ENCODE results near the gene MAP2K6. TPM values are rescaled to one million over a fixed set of nuclear protein-coding genes. Genes with fewer than 3 reads are reported as not detected.
A peak's percentile ranks its signal among the peaks of the same experiment; 100 is the strongest.

MAP2K6 gene
- total and polyA plus RNA-seq, 4 experiments from 2014 or later, result 14.5 to 21.3 (median 17.4) TPM

- CTCF ChIA-PET (ENCODE audit: partially characterized antibody), result interaction anchor here (0.6 to 1.3 kb wide), 2 partner anchors 17 to 28 kb away, joined by 3 read pairs; no protein-coding TSS in a partner anchor
Measured at GRCh38 chr17:69495787-69496186, 81.3 kb downstream of the MAP2K6 start.

GRCh38 chr17:69497161-69497560 lies 82.7 kb downstream of the MAP2K6 start:
- Mint-ChIP-seq H3K36me3 (no peaks in the 10 kb centered on the region), H3K9me3 (no peaks in the 10 kb centered on the region), H3K4me1 (peaks cover 12 to 41% (median 20%) of the 10 kb centered on the region in 4 donors), H3K27ac (no peak overlapping the region), H3K4me3 (no peak overlapping the region), H3K27me3 (no peaks in the 10 kb centered on the region)
- H3K4me1 ChIP-seq (ENCODE audit: insufficient read depth, low read length), result no peaks in the 10 kb centered on the region
- H3K9me3 ChIP-seq (ENCODE audit: control insufficient read depth in 1 of 2, low read length in 2 of 2), result no peaks in the 10 kb centered on the region
- no peak overlapping the region for H3K27ac ChIP-seq (ENCODE audit: low read depth, low read length)
- ChIA-PET CTCF (ENCODE audit: partially characterized antibody) (interaction anchor here (0.6 kb wide), 1 partner anchor 26 kb away, joined by 3 read pairs; no protein-coding TSS in a partner anchor), POLR2A (ENCODE audit: partially characterized antibody) (no interaction called here)
- no peak for DNase-seq
- H3K4me3 ChIP-seq (ENCODE audit: low read length in 2 of 2), result no peak overlapping the region
- no peaks in the 10 kb centered on the region for H3K36me3 ChIP-seq (ENCODE audit: insufficient read depth, low read length)
- intact Hi-C loops (cut with micrococcal nuclease), result no loop called here
- no peaks in the 10 kb centered on the region for H3K27me3 ChIP-seq (ENCODE audit: insufficient read depth, low read length)

More at GRCh38 chr17:69495787-69496186, 81.3 kb downstream of the MAP2K6 start:
- H3K27ac ChIP-seq (ENCODE audit: low read depth, low read length), result no peak overlapping the region
- no peak overlapping the region for H3K4me3 Mint-ChIP-seq
- H3K4me1 ChIP-seq (ENCODE audit: insufficient read depth, low read length), result no peaks in the 10 kb centered on the region
- intact Hi-C loops (cut with micrococcal nuclease), result no loop called here
- peaks cover 11 to 37% (median 22%) of the 10 kb centered on the region in 4 donors for H3K4me1 Mint-ChIP-seq
- DNase-seq, result no peak
- POLR2A ChIA-PET (ENCODE audit: partially characterized antibody), result no interaction called here
- H3K4me3 ChIP-seq (ENCODE audit: low read length in 2 of 2), result no peak overlapping the region
- H3K36me3 ChIP-seq (ENCODE audit: insufficient read depth, low read length), result no peaks in the 10 kb centered on the region
- no peaks in the 10 kb centered on the region for H3K27me3 ChIP-seq (ENCODE audit: insufficient read depth, low read length)
- H3K27me3 Mint-ChIP-seq, result no peaks in the 10 kb centered on the region
- H3K36me3 Mint-ChIP-seq, result no peaks in the 10 kb centered on the region
- H3K27ac Mint-ChIP-seq, result no peak overlapping the region
- H3K9me3 ChIP-seq (ENCODE audit: control insufficient read depth in 1 of 2, low read length in 2 of 2), result no peaks in the 10 kb centered on the region
- H3K9me3 Mint-ChIP-seq, result no peaks in the 10 kb centered on the region

- Histone ChIP-seq H3K36me3 (ENCODE audit: insufficient read depth, low read length) (no peaks in the 10 kb centered on the region), H3K9me3 (ENCODE audit: control insufficient read depth in 1 of 2, low read length in 2 of 2) (no peaks in the 10 kb centered on the region), H3K4me1 (ENCODE audit: insufficient read depth, low read length) (no peaks in the 10 kb centered on the region), H3K4me3 (ENCODE audit: low read length in 2 of 2) (no peak overlapping the region), H3K27ac (ENCODE audit: low read depth, low read length) (no peak overlapping the region), H3K27me3 (ENCODE audit: insufficient read depth, low read length) (no peaks in the 10 kb centered on the region)
- POLR2A ChIA-PET (ENCODE audit: partially characterized antibody), result no interaction called here
- DNase-seq, result no peak
- Mint-ChIP-seq H3K9me3 (no peaks in the 10 kb centered on the region), H3K4me3 (no peak overlapping the region), H3K4me1 (peaks cover 18 to 46% (median 22%) of the 10 kb centered on the region in 4 donors), H3K27ac (peak overlapping the region in 1 of 7 donors; percentile 58), H3K27me3 (no peaks in the 10 kb centered on the region), H3K36me3 (peaks cover 0 to 1% of the 10 kb centered on the region in 2 donors)
- intact Hi-C loops (cut with micrococcal nuclease), result no loop called here
- CTCF ChIA-PET (ENCODE audit: partially characterized antibody), result interaction anchor here (1.1 kb wide), 2 partner anchors 23 to 88 kb away, joined by 3 to 4 read pairs; no protein-coding TSS in a partner anchor
Measured at GRCh38 chr17:69499318-69499717, 84.8 kb downstream of the MAP2K6 start.

DNA sequence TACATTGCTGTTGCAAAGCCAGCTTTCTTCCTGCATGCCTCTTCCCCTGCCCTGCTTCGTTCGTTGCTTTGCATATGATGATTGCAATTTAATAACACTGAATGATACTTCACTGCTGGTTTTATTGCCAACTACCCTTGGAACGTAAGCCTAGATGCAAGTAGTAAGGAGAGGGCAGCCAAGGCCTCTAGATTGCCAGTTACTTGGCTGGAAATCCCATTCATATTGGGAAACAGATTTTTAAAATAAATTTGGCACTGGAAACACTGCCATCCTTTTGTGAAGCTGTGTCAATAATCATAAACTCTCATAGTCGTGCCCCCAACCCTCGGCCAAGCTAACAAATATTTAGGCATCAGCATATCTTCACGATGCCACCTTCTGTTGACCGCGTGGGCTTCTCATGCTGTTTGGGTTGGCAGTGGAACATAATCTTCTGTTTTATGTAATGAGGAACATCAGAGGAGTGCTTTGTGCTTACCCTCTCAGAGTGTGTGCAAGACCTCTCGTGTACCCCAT lies 86.5 kb downstream of the MAP2K6 start:
- no peaks in the 10 kb centered on the region for H3K27me3 ChIP-seq (ENCODE audit: insufficient read depth, low read length)
- Mint-ChIP-seq H3K27me3 (no peaks in the 10 kb centered on the region), H3K4me3 (no peak overlapping the region), H3K9me3 (no peaks in the 10 kb centered on the region), H3K36me3 (peaks cover 6 to 7% of the 10 kb centered on the region in 2 donors), H3K27ac (peak overlapping the region in 1 of 7 donors; percentile 9), H3K4me1 (peaks cover 18 to 46% (median 24%) of the 10 kb centered on the region in 4 donors)
- no peaks in the 10 kb centered on the region for H3K4me1 ChIP-seq (ENCODE audit: insufficient read depth, low read length)
- ChIA-PET POLR2A (ENCODE audit: partially characterized antibody) (no interaction called here), CTCF (ENCODE audit: partially characterized antibody) (no interaction called here)
- intact Hi-C loops (cut with micrococcal nuclease), result no loop called here
- H3K27ac ChIP-seq (ENCODE audit: low read depth, low read length), result no peak overlapping the region
- H3K4me3 ChIP-seq (ENCODE audit: low read length in 2 of 2), result no peak overlapping the region
- no peaks in the 10 kb centered on the region for H3K36me3 ChIP-seq (ENCODE audit: insufficient read depth, low read length)
- no peaks in the 10 kb centered on the region for H3K9me3 ChIP-seq (ENCODE audit: control insufficient read depth in 1 of 2, low read length in 2 of 2)
- no peak for DNase-seq

- Histone ChIP-seq H3K36me3 (ENCODE audit: insufficient read depth, low read length) (no peaks in the 10 kb centered on the region), H3K27ac (ENCODE audit: low read depth, low read length) (no peak overlapping the region), H3K4me1 (ENCODE audit: insufficient read depth, low read length) (no peaks in the 10 kb centered on the region), H3K9me3 (ENCODE audit: control insufficient read depth in 1 of 2, low read length in 2 of 2) (no peaks in the 10 kb centered on the region), H3K27me3 (ENCODE audit: insufficient read depth, low read length) (no peaks in the 10 kb centered on the region), H3K4me3 (ENCODE audit: low read length in 2 of 2) (no peak overlapping the region)
- Mint-ChIP-seq H3K27ac (peak overlapping the region in 2 of 7 donors; percentile 46 to 48), H3K4me3 (no peak overlapping the region), H3K4me1 (peaks cover 13 to 45% (median 20%) of the 10 kb centered on the region in 4 donors), H3K27me3 (no peaks in the 10 kb centered on the region), H3K9me3 (no peaks in the 10 kb centered on the region), H3K36me3 (peaks cover 12 to 13% of the 10 kb centered on the region in 2 donors)
- no peak for DNase-seq
- CTCF ChIA-PET (ENCODE audit: partially characterized antibody), result no interaction called here
- POLR2A ChIA-PET (ENCODE audit: partially characterized antibody), result no interaction called here
- intact Hi-C loops (cut with micrococcal nuclease), result no loop called here
Measured at GRCh38 chr17:69501591-69502468, 87.3 kb downstream of the MAP2K6 start.

DNA sequence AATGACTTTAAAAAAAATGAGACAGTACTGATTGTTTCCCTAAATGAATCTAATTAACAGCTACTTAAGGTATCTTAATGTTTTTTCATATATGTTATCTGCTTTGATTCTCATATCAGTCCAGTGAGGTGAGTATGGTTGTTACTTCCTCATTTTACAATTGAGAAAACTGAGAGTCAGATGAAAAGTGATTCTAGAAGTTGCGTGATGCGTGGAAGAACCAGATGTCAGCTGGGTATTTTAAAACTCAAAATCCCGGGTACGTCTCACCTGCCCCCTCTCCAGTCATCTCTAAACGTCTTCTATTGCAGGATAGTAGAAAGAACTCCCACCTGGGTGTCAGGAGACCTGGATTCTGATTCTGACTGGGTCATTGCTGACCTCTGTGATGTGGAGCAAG lies 89.2 kb downstream of the MAP2K6 start:
- Histone ChIP-seq H3K36me3 (ENCODE audit: insufficient read depth, low read length) (no peaks in the 10 kb centered on the region), H3K4me1 (ENCODE audit: insufficient read depth, low read length) (no peaks in the 10 kb centered on the region), H3K27ac (ENCODE audit: low read depth, low read length) (no peak overlapping the region), H3K9me3 (ENCODE audit: control insufficient read depth in 1 of 2, low read length in 2 of 2) (no peaks in the 10 kb centered on the region), H3K27me3 (ENCODE audit: insufficient read depth, low read length) (no peaks in the 10 kb centered on the region), H3K4me3 (ENCODE audit: low read length in 2 of 2) (no peak overlapping the region)
- no peak overlapping the region for H3K4me3 Mint-ChIP-seq
- H3K27ac Mint-ChIP-seq, result peak overlapping the region in 2 of 7 donors; percentile 30 to 67
- H3K9me3 Mint-ChIP-seq, result no peaks in the 10 kb centered on the region
- H3K4me1 Mint-ChIP-seq, result peaks cover 6 to 35% (median 19%) of the 10 kb centered on the region in 4 donors
- CTCF ChIA-PET (ENCODE audit: partially characterized antibody), result interaction anchor here (2.6 kb wide), 1 partner anchor 20 kb away, joined by 10 read pairs; no protein-coding TSS in a partner anchor
- intact Hi-C loops (cut with micrococcal nuclease), result no loop called here
- H3K36me3 Mint-ChIP-seq, result peaks cover 23 to 24% of the 10 kb centered on the region in 2 donors
- no peaks in the 10 kb centered on the region for H3K27me3 Mint-ChIP-seq
- POLR2A ChIA-PET (ENCODE audit: partially characterized antibody), result no interaction called here
- DNase-seq, result no peak

- intact Hi-C loops (cut with micrococcal nuclease), result no loop called here
- H3K4me3 Mint-ChIP-seq, result no peak overlapping the region
- peak overlapping the region in 4 of 7 donors; percentile 3 to 53 (median 24) for H3K27ac Mint-ChIP-seq
- CTCF ChIA-PET (ENCODE audit: partially characterized antibody), result interaction anchor here (0.9 kb wide), 1 partner anchor 91 kb away, joined by 3 read pairs; the partner anchor contains the start of gene MAP2K6
- H3K27ac ChIP-seq (ENCODE audit: low read depth, low read length), result no peak overlapping the region
- H3K36me3 ChIP-seq (ENCODE audit: insufficient read depth, low read length), result no peaks in the 10 kb centered on the region
- no peaks in the 10 kb centered on the region for H3K27me3 Mint-ChIP-seq
- peaks cover 6 to 25% (median 13%) of the 10 kb centered on the region in 4 donors for H3K4me1 Mint-ChIP-seq
- H3K9me3 ChIP-seq (ENCODE audit: control insufficient read depth in 1 of 2, low read length in 2 of 2), result no peaks in the 10 kb centered on the region
- DNase-seq, result no peak
- H3K27me3 ChIP-seq (ENCODE audit: insufficient read depth, low read length), result no peaks in the 10 kb centered on the region
- no peaks in the 10 kb centered on the region for H3K4me1 ChIP-seq (ENCODE audit: insufficient read depth, low read length)
- POLR2A ChIA-PET (ENCODE audit: partially characterized antibody), result no interaction called here
- H3K4me3 ChIP-seq (ENCODE audit: low read length in 2 of 2), result no peak overlapping the region
- no peaks in the 10 kb centered on the region for H3K9me3 Mint-ChIP-seq
- H3K36me3 Mint-ChIP-seq, result peaks cover 30 to 37% of the 10 kb centered on the region in 2 donors
Measured at GRCh38 chr17:69505740-69506139, 91.2 kb downstream of the MAP2K6 start.
